ENCODE measurements around the gene FCHO2.

- TF ChIP-seq CTCF (IDR thresholded peaks at IDR 0.05): no peak
- TF ChIP-seq POLR2A (IDR thresholded peaks at IDR 0.05): no peak
Observed at GRCh38 chr5:72955143-72955767, 586 bp upstream of the FCHO2 start.
